ENCODE data around the gene VPS33A. TPM values are rescaled to one million over a fixed set of nuclear protein-coding genes. Genes with fewer than 3 reads are reported as not detected.
"Not testable (repeated sequence)": the region's sequence is repeated elsewhere in the genome, so short reads cannot be mapped to it uniquely, and the experiment has no call there.

The VPS33A gene
- total RNA-seq, result 27.1 TPM

GRCh38 chr12:122266230-122266901, at the start of gene VPS33A:
TSS of gene VPS33A (minus strand) at chr12:122266494. CDS start at chr12:122266408, 86 bp downstream.
- peak; percentile 92 for DNase-seq

GRCh38 chr12:122312926-122313325, 46.6 kb upstream of the VPS33A start:
- DNase-seq, result no peak

- no peak for DNase-seq
Measured at GRCh38 chr12:122311696-122312095, 45.4 kb upstream of the VPS33A start.

- DNase-seq, result no peak
Measured at GRCh38 chr12:122310626-122311333, 44.5 kb upstream of the VPS33A start.

GRCh38 chr12:122309564-122310121, 43.3 kb upstream of the VPS33A start:
- DNase-seq, result peak; percentile 34

- DNase-seq, result no peak
Measured at GRCh38 chr12:122308811-122309210, 42.5 kb upstream of the VPS33A start.

- no peak for DNase-seq
Measured at GRCh38 chr12:122306407-122306806, 40.1 kb upstream of the VPS33A start.

GRCh38 chr12:122304924-122305323, 38.6 kb upstream of the VPS33A start:
- DNase-seq, result no peak

GRCh38 chr12:122303068-122303467, 36.8 kb upstream of the VPS33A start:
- DNase-seq, result no peak

GRCh38 chr12:122298071-122298748, 31.9 kb upstream of the VPS33A start:
- no peak for DNase-seq

GRCh38 chr12:122297494-122297893, 31.2 kb upstream of the VPS33A start:
- peak; percentile 30 for DNase-seq

GRCh38 chr12:122295877-122296276, 29.6 kb upstream of the VPS33A start:
- DNase-seq, result no peak

GRCh38 chr12:122293081-122293480, 26.8 kb upstream of the VPS33A start:
- DNase-seq, result no peak

GRCh38 chr12:122291431-122291830, 25.1 kb upstream of the VPS33A start:
- DNase-seq, result no peak

GRCh38 chr12:122283680-122284079, 17.4 kb upstream of the VPS33A start:
- no peak for DNase-seq

- DNase-seq, result no peak
Measured at GRCh38 chr12:122282061-122282460, 15.8 kb upstream of the VPS33A start.

- no peak for DNase-seq
Measured at GRCh38 chr12:122276242-122276641, 9.9 kb upstream of the VPS33A start.

GRCh38 chr12:122275459-122275858, 9.2 kb upstream of the VPS33A start:
- no peak for DNase-seq

GRCh38 chr12:122265886-122266229, 436 bp downstream of the VPS33A start:
- DNase-seq, result peak; percentile 71

GRCh38 chr12:122265476-122265875, 818 bp downstream of the VPS33A start:
- DNase-seq, result no peak

GRCh38 chr12:122260735-122261134, 5.6 kb downstream of the VPS33A start:
- DNase-seq, result not testable (repeated sequence)

GRCh38 chr12:122258939-122259338, 7.4 kb downstream of the VPS33A start:
- DNase-seq, result not testable (repeated sequence)

- not testable (repeated sequence) for DNase-seq
Measured at GRCh38 chr12:122258462-122258861, 7.8 kb downstream of the VPS33A start.

Measured in occipital lobe (tissue), 2 donors.